Natural killer cell treated with Interleukin-12 subunit alpha and Interleukin-12 subunit beta and Interleukin-15 and Interleukin-18, amount 100 ng/mL, for 72 hours (primary cell): ENCODE measurements around the gene PSEN2. TPM values are rescaled to one million over a fixed set of nuclear protein-coding genes. Genes with fewer than 3 reads are reported as not detected.
A peak's percentile ranks its signal among the peaks of the same experiment; 100 is the strongest.

ENCODE experiments used
- ATAC-seq, 2 donors: fragments of 150-1000 bp; cut with Tn5 transposase in 1 of 2; sonication (Bioruptor Pico), chemical (Tn5 transposase) in 1 of 2; 2 replicates each; pipeline ENCODE4 v1.10.0; 2021
- DNase-seq: peaks from one replicate; pipeline ENCODE4 v3.0.0; 2022; ENCODE audit warnings: low spot score
- H3K27ac Mint-ChIP-seq, 2 donors: 1 replicate in 1 of 2; 2 replicates in 1 of 2; pipeline ENCODE4 v1.8.0; 2022; ENCODE audit warnings: mixed read lengths in 2 of 2, mild to moderate bottlenecking in 1 of 2, moderate library complexity in 1 of 2
- H3K27me3 Mint-ChIP-seq, 2 donors: 1 replicate in 1 of 2; 2 replicates in 1 of 2; pipeline ENCODE4 v1.8.0; 2022; ENCODE audit warnings: mixed read lengths in 2 of 2
- H3K36me3 Mint-ChIP-seq: one replicate; pipeline ENCODE4 v1.8.0; 2022; ENCODE audit warnings: mixed read lengths
- H3K4me1 Mint-ChIP-seq, 2 donors: 1 replicate in 1 of 2; 2 replicates in 1 of 2; pipeline ENCODE4 v1.8.0; 2022; ENCODE audit warnings: low read depth in 2 of 2, mixed read lengths in 2 of 2, mild to moderate bottlenecking in 1 of 2
- H3K4me3 Mint-ChIP-seq: one replicate; pipeline ENCODE4 v1.8.0; 2022; ENCODE audit warnings: mixed read lengths
- H3K9me3 Mint-ChIP-seq: 2 replicates; pipeline ENCODE4 v1.8.0; 2022; ENCODE audit warnings: mixed read lengths
- total RNA-seq, 2 donors: library from RNA; stranded (reverse); gene quantifications; one replicate each; pipeline ENCODE4 v1.2.3, GENCODE V29; 2022

The PSEN2 gene
- total RNA-seq, 2 donors from 2014 or later = 20.3 to 21.8 TPM

DNA sequence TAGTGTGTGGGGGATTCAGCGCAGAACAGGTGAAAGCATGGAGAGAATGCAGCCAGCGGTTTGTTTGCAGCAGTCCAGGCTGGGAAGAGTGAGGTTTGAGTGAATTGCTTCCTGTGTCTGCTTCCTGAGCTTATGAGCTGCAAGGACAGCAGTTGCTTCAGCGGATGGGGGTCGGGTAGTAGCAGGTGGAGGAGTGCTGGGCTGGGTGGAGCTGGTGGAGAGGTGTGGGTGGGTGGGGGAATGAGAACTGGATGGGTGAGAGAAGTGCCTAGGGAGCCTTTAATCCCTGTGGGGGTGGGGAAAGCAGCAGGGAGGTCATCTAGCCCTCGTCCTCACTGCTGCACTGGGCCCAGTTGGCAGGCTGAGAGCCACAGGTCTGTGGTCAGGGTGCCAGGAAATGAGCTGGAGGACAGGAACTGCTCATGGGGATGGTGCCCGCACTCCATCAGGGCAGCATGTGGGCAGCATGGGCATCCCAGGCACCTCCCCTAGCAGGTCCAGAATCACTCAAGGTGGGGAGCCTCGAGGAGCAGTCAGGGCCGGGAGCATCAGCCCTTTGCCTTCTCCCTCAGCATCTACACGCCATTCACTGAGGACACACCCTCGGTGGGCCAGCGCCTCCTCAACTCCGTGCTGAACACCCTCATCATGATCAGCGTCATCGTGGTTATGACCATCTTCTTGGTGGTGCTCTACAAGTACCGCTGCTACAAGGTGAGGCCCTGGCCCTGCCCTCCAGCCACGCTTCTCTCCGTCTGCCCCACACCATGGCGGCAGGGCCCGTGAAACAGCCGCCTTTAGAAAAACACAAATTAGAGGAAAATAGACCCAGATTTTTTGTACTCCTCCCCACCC, 14.8 kb downstream of the PSEN2 start:
- H3K36me3 Mint-ChIP-seq = peaks cover 6% of the 10 kb centered on the region
- peak in 1 of 2 donors; percentile 34 for ATAC-seq
- H3K27me3 Mint-ChIP-seq = no peaks in the 10 kb centered on the region
- peak overlapping the region; percentile 20 for H3K4me3 Mint-ChIP-seq
- peak; percentile 44 for DNase-seq
- peak overlapping the region; percentile 34 to 96 for H3K27ac Mint-ChIP-seq
- H3K4me1 Mint-ChIP-seq = peaks cover 40 to 45% of the 10 kb centered on the region in 2 donors
- no peaks in the 10 kb centered on the region for H3K9me3 Mint-ChIP-seq

DNA sequence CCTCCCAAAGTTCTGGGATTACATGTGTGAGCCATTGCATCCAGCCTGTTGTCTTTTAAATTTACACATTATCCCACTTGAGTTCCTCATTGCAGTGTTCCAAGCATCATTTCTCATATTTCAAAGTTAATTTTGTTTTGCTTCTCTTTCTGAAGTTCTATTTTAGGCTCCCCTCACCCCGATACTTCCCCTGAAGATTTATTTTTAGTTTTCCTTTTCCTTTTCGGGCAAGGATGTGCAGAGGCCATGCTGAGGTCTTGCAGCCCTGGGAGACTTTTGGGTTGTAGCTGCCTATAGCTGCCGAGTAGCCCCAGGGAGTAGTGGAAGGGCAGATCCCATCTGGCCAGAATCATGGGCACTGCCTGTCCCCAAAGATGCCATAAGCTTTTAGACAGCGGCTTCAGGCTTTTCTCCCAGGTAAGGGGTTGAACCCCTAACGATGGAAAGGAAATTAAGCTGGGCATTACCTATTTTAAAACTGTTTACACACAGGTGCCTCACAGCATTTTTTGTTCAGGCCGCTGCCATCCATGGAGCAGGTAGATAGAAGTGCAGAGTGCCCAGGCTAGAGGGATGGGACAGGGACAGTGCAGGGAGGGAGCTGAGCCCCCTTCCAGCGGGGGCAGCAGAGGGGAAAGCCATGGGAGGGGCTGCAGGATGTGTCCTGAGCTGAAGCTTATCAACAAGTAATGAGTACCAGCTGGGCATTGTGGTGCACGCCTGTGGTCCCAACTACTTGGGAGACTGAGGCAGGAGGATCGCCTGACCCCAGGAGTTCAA, 15.9 kb downstream of the PSEN2 start:
- Mint-ChIP-seq H3K27ac (peak overlapping the region in 1 of 2 donors; percentile 96), H3K27me3 (no peaks in the 10 kb centered on the region), H3K36me3 (no peaks in the 10 kb centered on the region), H3K4me1 (peaks cover 39 to 42% of the 10 kb centered on the region in 2 donors), H3K9me3 (no peaks in the 10 kb centered on the region), H3K4me3 (no peak overlapping the region)
- DNase-seq = no peak
- no peak for ATAC-seq

DNA sequence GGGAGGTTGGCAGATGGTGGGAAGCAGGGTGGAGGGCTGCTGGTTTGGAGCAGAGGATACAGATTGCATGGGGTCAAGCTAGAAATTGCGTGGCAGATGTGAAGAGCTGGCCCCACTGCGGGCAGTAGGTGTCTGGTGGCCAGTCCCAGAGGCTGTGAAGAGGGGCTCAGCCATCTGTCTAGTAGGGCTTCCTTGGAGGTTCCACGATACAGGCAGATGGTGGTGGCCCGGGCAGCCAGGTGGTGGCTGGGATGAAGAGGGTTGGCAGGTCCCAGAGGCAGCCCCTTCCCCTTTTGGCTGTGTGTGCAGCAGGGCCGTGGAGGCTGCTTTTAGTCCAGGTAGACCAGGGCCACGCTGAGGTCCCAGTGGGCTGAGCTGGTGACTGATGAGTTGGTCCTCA, 16.6 kb downstream of the PSEN2 start:
- Mint-ChIP-seq H3K27ac (no peak overlapping the region), H3K27me3 (no peaks in the 10 kb centered on the region), H3K9me3 (no peaks in the 10 kb centered on the region), H3K4me3 (no peak overlapping the region), H3K36me3 (no peaks in the 10 kb centered on the region), H3K4me1 (peaks cover 32 to 38% of the 10 kb centered on the region in 2 donors)
- ATAC-seq (no peak), DNase-seq (no peak)

DNA sequence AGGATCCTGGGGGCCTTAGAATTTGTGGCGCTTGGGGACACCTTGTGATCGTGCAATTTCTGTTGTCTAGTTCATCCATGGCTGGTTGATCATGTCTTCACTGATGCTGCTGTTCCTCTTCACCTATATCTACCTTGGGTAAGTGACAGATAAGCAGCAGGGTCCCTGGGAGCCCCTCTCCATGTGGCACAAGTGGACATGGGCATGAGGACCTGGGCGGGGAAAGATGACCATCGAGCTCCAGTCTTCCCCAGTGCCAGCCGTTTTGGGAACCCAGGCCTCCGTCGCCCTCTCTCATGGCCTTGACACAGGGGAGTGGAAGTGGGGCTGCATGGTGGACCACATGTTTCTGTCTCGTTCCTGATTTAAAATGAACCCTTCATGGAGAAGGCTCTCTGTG, 17.6 kb downstream of the PSEN2 start:
- ATAC-seq = no peak
- Mint-ChIP-seq H3K4me3 (no peak overlapping the region), H3K9me3 (no peaks in the 10 kb centered on the region), H3K4me1 (peaks cover 22 to 28% of the 10 kb centered on the region in 2 donors), H3K27ac (no peak overlapping the region), H3K27me3 (no peaks in the 10 kb centered on the region), H3K36me3 (no peaks in the 10 kb centered on the region)
- no peak for DNase-seq

DNA sequence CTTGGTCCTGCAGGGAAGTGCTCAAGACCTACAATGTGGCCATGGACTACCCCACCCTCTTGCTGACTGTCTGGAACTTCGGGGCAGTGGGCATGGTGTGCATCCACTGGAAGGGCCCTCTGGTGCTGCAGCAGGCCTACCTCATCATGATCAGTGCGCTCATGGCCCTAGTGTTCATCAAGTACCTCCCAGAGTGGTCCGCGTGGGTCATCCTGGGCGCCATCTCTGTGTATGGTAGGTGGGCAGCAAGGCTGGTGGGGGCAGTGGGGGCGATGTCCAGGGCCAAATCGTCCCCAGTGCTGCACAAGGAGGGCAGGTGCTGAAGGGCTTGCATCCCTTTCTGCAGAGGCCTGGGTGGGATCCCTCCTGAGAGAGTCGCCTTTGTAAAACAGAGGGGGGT, 18.4 kb downstream of the PSEN2 start:
- DNase-seq (no peak), ATAC-seq (no peak)
- H3K27ac Mint-ChIP-seq = no peak overlapping the region
- no peaks in the 10 kb centered on the region for H3K36me3 Mint-ChIP-seq
- H3K4me1 Mint-ChIP-seq = peaks cover 14 to 21% of the 10 kb centered on the region in 2 donors
- H3K4me3 Mint-ChIP-seq = no peak overlapping the region
- no peaks in the 10 kb centered on the region for H3K9me3 Mint-ChIP-seq
- H3K27me3 Mint-ChIP-seq = no peaks in the 10 kb centered on the region

DNA sequence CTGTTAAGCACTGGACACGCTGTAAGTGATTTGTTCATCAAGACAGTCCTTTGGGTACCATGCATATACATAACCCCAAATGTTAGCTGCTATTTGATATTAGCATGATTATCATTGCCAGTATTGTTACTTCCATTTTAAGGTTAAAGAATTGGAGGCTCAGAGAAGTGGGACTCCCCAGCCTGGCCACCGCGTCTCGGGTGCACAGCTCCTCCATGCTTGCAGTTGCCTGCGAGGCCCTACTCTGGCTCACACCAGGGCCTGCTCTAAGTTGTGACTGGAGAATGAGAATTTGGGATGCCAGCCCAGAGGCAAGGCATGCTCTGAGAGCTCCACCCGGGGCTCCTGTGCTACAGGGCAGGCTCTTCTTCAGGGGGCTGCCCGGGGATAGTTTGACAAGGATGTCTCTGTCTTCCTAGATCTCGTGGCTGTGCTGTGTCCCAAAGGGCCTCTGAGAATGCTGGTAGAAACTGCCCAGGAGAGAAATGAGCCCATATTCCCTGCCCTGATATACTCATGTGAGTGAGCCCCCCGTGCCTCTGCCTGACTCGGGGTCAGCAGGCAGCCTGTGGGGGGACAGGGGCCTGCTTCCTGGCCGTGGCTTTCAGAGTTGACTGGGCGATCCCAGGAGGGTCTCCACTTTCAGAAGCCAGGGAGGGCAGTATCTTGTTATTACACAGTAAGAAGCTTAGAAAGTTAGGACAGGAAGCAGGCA, 19.4 kb downstream of the PSEN2 start:
- DNase-seq = no peak
- Mint-ChIP-seq H3K27ac (no peak overlapping the region), H3K36me3 (no peaks in the 10 kb centered on the region), H3K9me3 (no peaks in the 10 kb centered on the region), H3K27me3 (no peaks in the 10 kb centered on the region), H3K4me1 (peaks cover 5 to 15% of the 10 kb centered on the region in 2 donors), H3K4me3 (no peak overlapping the region)
- no peak for ATAC-seq

DNA sequence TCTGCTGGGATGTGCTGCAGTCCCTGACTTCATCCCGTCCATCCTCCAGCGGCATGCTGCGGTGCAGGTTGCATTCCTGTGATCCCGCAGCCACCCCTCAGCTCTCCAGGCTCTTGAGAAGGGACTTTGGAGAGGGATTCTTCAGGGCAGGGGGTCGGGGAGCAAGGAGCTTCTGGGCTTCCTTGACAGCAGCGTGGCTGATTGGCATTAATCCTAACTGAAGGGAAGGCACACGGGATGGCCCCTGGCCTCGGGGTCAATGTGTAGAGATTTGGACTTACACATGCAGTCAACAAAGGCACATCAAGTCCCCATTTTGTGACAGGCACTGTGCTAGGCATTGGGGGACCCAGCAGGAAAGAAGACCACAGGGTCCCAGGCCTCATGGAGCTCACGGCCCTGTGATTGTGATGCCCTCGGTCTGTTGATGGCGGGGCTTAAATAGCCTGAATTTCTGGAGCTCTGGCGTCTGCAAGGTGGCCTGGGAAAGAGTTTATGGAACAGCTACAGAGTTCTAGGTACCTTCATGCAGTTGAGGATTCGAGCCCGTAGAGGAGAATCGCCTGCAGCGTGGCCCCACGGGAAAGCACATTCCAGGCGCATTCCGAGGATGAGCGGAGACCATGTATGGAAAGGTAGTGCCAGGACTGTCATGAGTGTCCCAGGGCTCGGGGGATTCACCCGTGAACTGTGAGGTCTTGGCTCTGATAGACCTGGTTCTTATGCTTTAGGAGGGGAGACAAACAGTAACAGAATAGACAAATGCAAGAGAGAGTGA, 20.1 kb downstream of the PSEN2 start:
- Mint-ChIP-seq H3K4me1 (peaks cover 0 to 7% of the 10 kb centered on the region in 2 donors), H3K9me3 (no peaks in the 10 kb centered on the region), H3K36me3 (no peaks in the 10 kb centered on the region), H3K27me3 (no peaks in the 10 kb centered on the region), H3K4me3 (no peak overlapping the region), H3K27ac (peak overlapping the region in 1 of 2 donors; percentile 40)
- DNase-seq = no peak
- no peak for ATAC-seq

DNA sequence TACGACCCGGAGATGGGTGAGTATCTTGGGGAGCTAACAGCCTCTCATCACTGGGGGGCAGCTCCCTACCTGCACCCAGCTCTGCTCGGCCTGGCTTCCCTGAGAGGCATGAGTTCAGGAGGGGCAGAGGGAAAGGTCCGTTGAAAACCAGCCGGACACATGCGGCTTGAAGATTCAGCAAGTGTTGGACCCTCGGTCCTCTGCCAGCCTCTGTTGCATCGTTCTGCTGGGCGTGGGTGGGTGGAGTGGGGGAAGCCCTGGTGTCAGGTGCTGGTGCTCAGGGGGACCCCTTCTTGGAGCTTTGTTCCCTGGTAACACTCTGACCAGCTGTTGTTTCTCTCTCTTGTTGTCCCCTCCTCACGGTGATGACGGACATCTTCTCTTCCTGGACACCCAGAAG, 20.9 kb downstream of the PSEN2 start:
- H3K36me3 Mint-ChIP-seq = no peaks in the 10 kb centered on the region
- no peaks in the 10 kb centered on the region for H3K9me3 Mint-ChIP-seq
- H3K27me3 Mint-ChIP-seq = no peaks in the 10 kb centered on the region
- no peak overlapping the region for H3K4me3 Mint-ChIP-seq
- no peak for ATAC-seq
- no peak overlapping the region for H3K27ac Mint-ChIP-seq
- peaks cover 0 to 2% of the 10 kb centered on the region in 2 donors for H3K4me1 Mint-ChIP-seq
- DNase-seq = no peak

DNA sequence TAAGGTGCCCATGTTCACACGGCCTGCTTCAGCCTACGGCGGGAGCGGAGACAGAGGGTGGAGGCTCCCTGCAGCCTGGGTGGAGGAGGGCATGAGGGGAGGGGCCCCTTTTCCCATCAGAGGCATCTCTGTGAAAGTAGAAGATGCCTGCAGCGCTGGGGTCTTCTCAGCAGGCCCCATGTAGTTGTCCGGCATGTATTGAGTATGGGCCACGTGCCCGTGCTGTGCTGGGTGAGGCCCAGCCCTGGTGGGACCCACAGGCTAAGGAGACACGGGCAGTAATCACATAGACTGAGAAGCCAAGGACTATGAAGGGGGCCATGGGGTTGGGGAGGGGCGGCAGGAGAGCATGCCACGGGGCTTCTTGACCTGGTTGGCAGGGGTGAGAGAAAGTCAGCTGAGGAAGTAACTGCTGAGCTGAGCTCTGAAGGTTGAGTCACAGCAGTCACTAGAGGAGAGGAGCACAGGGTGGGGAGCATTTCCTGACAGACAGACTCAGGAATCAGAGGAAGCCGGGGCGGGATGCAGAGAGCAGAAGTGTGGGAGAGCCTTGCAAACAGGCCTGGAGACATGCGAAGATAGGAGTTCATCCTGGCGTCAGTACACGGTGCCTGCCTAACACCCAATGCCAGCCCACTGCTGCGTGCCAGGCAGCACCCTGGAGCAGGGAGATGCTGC, 21.6 kb downstream of the PSEN2 start:
- Mint-ChIP-seq H3K27me3 (no peaks in the 10 kb centered on the region), H3K36me3 (peaks cover 1% of the 10 kb centered on the region), H3K9me3 (no peaks in the 10 kb centered on the region), H3K27ac (peak overlapping the region in 1 of 2 donors; percentile 68), H3K4me1 (peaks cover 0 to 2% of the 10 kb centered on the region in 2 donors), H3K4me3 (no peak overlapping the region)
- DNase-seq (no peak), ATAC-seq (no peak)

DNA sequence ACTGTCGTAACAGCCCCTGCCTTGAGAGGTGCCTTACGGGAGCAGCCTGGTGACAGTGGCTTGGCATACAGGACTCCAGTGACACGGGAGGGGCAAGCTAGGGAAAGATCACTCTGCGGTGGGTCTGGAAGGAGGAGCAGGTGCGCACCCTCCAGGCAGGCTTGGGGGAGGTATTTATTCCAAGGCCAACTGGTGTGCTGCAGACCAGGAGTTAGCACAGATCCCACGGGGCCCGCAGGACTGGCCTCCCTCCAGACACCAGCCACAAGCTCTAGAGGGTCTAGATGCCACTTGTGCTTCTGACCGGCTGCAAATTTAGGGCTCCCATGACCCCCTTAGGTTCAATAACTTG, 22.1 kb downstream of the PSEN2 start:
- Mint-ChIP-seq H3K27me3 (no peaks in the 10 kb centered on the region), H3K27ac (peak overlapping the region in 1 of 2 donors; percentile 68), H3K9me3 (no peaks in the 10 kb centered on the region), H3K36me3 (peaks cover 6% of the 10 kb centered on the region), H3K4me3 (no peak overlapping the region), H3K4me1 (peaks cover 0 to 2% of the 10 kb centered on the region in 2 donors)
- DNase-seq (no peak), ATAC-seq (no peak)

DNA sequence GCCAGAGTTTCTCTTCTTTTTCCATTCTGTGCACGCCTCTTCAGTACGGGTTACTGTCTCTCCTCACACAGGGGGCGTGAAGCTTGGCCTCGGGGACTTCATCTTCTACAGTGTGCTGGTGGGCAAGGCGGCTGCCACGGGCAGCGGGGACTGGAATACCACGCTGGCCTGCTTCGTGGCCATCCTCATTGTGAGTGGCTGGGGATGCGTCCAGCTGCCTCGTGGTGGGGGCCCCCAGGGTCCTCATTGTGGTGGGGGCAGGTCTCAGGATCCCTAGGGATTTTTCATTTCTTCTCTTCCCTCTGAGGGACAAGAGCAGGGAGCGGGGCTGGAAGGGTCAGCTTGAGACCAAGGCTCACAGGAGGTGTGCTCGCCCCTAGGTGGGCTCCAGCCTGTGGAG, 23.5 kb downstream of the PSEN2 start:
- no peak for DNase-seq

DNA sequence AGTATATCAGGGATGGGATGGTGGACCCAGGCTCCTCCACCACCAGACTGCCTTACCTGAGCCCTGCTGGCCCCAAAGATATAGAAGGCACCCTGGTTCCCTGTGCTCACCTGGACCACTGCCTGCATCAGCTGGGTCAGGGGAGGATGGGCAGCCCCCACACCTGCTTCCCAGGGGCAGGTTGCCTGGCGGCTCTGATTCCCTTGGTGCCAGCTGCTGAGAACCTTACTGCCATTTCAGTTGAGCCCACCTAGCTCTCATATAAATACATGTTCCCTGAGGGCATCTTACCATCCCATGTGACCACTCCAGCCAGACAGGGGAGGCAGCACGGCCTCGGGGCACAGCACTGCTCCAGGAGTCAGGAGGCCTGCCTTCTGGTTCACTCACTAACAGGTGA, 24.4 kb downstream of the PSEN2 start:
- H3K27ac Mint-ChIP-seq = no peak overlapping the region
- H3K36me3 Mint-ChIP-seq = peaks cover 6% of the 10 kb centered on the region
- DNase-seq (no peak), ATAC-seq (no peak)
- H3K9me3 Mint-ChIP-seq = no peaks in the 10 kb centered on the region
- peaks cover 0 to 2% of the 10 kb centered on the region in 2 donors for H3K4me1 Mint-ChIP-seq
- no peaks in the 10 kb centered on the region for H3K27me3 Mint-ChIP-seq
- H3K4me3 Mint-ChIP-seq = no peak overlapping the region

More for the DNA sequence above, 23.5 kb downstream of the PSEN2 start:
- peaks cover 0 to 2% of the 10 kb centered on the region in 2 donors for H3K4me1 Mint-ChIP-seq
- no peaks in the 10 kb centered on the region for H3K9me3 Mint-ChIP-seq
- ATAC-seq = no peak
- no peak overlapping the region for H3K4me3 Mint-ChIP-seq
- no peaks in the 10 kb centered on the region for H3K27me3 Mint-ChIP-seq
- peaks cover 6% of the 10 kb centered on the region for H3K36me3 Mint-ChIP-seq
- H3K27ac Mint-ChIP-seq = no peak overlapping the region

DNA sequence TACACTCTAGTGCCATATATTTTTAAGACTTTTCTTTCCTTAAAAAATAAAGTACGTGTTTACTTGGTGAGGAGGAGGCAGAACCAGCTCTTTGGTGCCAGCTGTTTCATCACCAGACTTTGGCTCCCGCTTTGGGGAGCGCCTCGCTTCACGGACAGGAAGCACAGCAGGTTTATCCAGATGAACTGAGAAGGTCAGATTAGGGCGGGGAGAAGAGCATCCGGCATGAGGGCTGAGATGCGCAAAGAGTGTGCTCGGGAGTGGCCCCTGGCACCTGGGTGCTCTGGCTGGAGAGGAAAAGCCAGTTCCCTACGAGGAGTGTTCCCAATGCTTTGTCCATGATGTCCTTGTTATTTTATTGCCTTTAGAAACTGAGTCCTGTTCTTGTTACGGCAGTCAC, 25.2 kb downstream of the PSEN2 start:
- H3K36me3 Mint-ChIP-seq = peaks cover 6% of the 10 kb centered on the region
- no peaks in the 10 kb centered on the region for H3K27me3 Mint-ChIP-seq
- H3K4me1 Mint-ChIP-seq = peaks cover 0 to 2% of the 10 kb centered on the region in 2 donors
- H3K4me3 Mint-ChIP-seq = no peak overlapping the region
- ATAC-seq = no peak
- no peaks in the 10 kb centered on the region for H3K9me3 Mint-ChIP-seq
- DNase-seq = no peak
- H3K27ac Mint-ChIP-seq = no peak overlapping the region
